DOHH2 (cell line): ENCODE data around the gene RRBP1.

ENCODE experiments used
- CTCF ChIP-seq: fragments of 200-600 bp; sonication (generic); IDR thresholded peaks from one replicate; pipeline ENCODE4 v1.5.1; 2014; ENCODE audit warnings: antibody characterized with exemption, mild to moderate bottlenecking, low read depth, low read length; ENCODE audit not compliant: poor library complexity, severe bottlenecking
- EZH2phosphoT487 ChIP-seq: fragments of 200-600 bp; sonication (generic); IDR thresholded peaks from 2 replicates; pipeline ENCODE4 v1.6.1; 2017; ENCODE audit warnings: borderline replicate concordance, mild to moderate bottlenecking, antibody characterized with exemption, low read length, moderate library complexity, mixed read lengths

GRCh38 chr20:17648315-17648646 lies 33.8 kb downstream of the RRBP1 start:
- TF ChIP-seq CTCF, result no peak
- no peak for TF ChIP-seq EZH2phosphoT487
